Smooth muscle cell of the brain vasculature (primary cell): ENCODE data around the gene TMEM132D.
A peak's percentile ranks its signal among the peaks of the same experiment; 100 is the strongest.

Experiments used
- DNase-seq: peaks from one replicate; pipeline ENCODE4 v3.0.0-alpha.2; 2012; ENCODE audit warnings: low read depth, low spot score

TMEM132D gene

GRCh38 chr12:129727100-129727499, 176.7 kb downstream of the TMEM132D start:
- DNase-seq: no peak

DNA sequence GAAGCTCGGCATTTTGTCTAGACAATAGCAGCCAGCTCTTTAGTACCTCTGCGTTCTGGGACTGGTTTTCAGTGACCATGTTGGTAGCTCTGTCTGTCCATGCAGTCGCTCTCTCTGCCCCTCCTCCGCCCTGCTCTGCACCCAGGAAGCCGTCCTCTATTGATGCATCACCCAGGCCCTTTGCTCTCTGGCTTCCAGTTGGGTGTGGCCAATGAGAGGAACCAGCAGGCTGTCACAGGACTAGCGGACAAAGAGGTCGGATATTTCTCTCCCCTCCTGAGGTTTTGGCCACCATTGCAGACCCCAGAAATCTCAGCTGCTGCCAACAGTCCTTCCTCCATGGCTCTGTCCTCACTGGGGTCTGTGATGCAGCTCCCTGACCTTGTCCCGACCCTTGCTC, 180.6 kb downstream of the TMEM132D start:
- no peak for DNase-seq

- no peak for DNase-seq
Observed at GRCh38 chr12:129720618-129721017, 183.2 kb downstream of the TMEM132D start.

DNA sequence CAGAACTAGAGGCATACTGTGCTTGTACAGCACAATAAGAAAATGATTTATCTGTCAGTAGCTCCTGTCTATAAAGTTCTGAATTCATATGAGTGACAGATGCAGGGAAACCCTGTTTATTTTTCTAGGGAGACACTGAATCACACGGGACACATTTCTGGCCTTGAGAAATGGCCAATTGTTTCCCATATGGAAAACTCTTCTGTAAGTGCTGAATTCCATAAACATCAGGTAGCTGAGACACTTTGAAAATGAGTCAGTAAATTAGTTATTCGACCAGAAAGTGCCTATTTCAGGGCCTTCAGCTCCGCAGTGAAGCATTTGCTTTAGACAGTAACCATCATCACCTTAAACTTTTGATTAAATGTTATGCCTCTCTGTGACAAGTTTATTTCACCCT, 184.4 kb downstream of the TMEM132D start:
- no peak for DNase-seq

DNA sequence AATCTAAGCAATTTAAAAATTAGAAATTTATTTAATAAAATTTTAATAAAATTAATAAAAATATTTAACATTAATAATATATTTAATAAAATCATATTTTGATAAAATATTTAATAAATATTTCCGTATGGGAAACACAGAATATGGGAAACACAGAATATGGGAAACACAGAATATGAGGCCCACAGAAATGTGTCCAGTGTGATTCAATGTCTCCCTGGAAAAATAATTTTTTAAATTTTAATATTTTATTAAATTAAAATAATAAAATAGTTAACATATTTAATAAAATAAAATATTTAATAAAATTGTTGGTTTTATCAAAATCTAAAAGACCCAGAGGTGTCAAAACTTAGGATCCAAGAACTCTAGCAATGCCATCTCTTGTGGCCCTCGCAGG, 186.4 kb downstream of the TMEM132D start:
- DNase-seq: no peak

GRCh38 chr12:129716825-129717224, 187.0 kb downstream of the TMEM132D start:
- DNase-seq: no peak

DNA sequence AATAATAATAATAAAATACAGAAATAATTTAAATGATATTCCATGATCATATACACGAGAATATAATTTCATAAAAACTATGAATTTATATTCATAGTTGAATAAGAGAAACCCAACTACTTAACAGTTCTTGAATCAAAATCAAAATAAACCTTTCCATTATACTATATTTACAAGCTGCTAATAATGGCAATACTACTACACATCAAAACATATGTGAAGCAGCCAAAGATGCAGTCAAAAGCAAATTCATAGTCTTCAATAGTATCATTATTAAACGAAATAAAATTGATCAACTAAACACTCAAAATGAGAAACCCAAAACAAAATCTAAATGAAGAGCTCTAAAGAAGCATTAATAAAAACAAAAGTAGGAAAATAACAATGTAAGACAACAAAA, 197.1 kb downstream of the TMEM132D start:
- DNase-seq: no peak

GRCh38 chr12:129704232-129704830, 199.5 kb downstream of the TMEM132D start:
- DNase-seq: peak; percentile 70

DNA sequence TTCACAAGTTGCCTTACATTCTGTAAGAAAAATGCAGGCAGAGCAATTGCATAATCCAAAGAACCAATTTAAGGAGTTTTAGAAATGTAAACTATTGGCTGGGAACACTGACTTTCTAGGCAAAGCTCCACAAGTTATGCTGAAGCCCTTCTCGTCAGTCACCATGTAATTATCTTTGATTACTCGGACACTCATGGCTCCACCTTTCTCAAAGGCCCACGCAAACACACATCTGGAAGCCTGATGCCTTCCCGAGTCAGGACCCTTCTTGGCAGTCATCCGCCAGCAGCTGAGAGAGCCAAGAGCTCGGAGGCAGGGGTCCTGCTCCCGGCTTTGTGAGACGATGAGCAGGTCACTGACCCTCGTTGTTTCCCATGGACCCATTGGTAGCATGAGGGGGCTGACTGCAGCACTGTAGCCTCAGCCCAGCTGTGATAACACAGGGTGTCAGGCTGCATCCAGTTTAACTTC, 202.2 kb downstream of the TMEM132D start:
- peak; percentile 85 for DNase-seq

DNA sequence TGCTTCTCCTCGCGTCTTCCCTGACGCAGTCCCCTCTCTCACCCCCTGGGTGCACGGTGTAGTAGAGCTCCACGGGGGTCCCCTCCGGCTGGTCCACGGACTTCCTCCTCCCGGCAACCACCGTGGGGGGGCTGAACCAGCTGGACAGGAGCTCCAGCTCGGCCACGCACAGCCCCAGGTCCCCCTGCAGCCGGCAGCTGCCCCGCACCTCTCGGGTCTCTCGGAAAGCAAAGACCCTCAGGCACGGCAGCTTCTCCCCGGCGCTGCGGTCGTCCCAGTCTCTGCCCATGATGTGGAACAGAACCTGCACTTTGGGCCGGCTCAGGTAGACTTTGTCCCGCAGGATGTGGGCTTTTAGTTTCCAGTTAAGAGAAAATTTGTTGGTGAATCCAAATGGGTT, 203.8 kb downstream of the TMEM132D start:
- no peak for DNase-seq

DNA sequence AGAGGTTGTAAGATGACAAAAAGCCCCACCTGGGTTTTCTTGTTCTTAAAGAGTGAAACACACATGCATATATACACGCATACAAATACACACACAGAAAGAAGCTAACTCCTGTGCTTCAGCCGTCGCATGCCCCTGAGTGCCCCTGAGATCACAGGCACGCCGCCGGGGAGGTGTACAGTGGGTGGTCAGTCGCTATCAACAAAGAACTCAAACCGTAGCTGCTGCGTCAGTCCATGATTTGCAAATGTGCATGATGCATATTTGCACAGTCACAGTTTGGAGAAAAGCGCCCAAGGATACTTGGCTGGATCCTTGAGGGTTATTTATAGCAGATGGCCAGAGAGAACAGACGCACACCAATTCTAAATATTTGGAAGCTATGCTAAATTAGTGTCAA, 206.9 kb downstream of the TMEM132D start:
- peak; percentile 29 for DNase-seq

DNA sequence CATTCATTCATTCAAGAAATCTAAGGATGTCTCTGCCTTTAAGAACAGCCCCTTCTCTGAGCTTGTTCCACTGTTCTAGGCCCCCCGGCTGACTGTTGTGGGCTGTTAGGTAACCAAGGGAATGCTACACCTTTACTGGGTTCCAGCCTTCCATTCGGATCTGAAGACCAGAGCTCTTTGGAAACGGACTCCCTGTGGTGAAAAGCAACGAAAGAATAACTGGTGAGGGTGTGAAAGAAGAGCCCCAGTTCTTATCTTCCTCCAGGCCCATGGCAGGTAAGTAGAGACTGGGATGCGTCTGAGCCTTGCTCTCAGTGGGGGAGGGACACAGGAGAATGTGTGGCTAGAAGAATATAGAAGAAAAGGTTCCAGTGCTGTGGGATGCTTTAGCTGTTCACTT, 207.4 kb downstream of the TMEM132D start:
- no peak for DNase-seq

- DNase-seq: no peak
Observed at GRCh38 chr12:129693731-129694130, 210.1 kb downstream of the TMEM132D start.

DNA sequence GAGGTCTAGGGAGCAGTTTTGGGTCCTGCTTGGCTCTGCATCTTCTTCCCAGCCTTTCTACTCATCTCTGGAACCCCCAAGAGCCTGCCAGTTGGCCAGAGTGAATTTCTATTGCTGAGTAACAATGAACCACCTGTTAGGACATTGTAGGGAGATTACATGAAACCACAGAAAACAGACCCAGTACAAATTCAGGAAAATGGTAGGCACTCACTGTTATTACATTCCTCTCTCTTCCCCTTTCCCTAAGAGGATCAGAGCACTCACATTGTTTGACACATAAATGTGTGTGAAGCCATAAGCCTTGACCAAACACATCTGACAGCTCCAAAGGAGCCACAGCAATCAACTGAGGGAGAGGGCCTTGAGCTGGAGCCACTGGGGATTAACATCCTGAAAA, 216.1 kb downstream of the TMEM132D start:
- DNase-seq: no peak

DNA sequence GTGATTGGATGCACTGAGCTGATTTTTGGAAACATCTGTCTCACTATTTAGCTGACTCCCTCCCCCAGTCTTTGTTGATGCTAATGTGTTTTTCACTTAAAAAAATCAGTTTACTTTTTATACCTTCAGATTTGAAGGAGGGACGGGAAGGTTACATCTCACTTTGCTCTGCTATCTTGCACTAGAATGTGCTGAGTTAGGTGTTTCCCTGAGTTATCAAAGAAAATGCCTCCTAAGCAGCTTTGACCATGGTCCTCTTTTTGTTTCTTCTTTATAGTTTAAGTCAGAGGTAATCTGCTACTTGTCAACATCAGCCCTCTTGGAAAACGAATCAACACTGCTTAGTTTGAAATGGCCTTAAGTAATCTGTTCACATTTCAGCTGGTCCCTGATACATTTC, 222.0 kb downstream of the TMEM132D start:
- DNase-seq: no peak

DNA sequence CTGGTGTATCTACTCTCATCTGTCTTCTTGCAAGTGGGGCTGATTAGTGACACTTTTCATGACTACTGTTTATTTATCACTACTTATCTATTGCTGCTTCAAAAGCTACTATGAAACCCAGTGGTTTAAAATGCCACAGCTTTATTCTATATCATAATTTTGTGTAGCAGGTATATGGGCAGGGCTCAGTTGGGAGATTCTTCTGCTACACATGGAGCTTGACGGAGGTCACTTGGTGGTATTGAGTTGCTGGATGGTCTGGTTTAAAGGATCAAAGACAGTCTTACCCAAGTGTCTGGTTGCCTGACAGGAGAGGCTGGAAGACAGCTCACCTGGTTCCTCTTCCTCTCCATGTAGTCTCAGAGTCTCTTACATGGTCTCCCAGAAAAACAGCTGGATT, 222.7 kb downstream of the TMEM132D start:
- DNase-seq: no peak

DNA sequence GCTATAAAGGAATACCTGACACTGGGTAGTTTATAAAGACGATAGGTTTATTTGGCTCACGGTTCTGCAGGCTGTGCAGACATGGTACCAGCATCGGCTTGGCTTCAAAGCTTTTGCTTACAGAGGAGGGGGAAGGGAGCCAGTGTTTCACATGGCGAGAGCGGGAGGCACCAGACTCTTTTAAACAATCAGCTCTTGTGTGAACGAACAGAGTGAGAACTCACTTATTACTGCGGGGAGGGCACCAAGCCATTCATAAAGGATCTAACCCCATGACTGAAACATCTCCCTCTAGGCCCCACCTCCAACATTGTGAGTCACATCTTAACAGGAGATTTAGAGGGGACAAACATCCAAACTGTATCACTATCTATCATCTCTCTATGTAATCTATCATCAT, 227.4 kb downstream of the TMEM132D start:
- DNase-seq: no peak

DNA sequence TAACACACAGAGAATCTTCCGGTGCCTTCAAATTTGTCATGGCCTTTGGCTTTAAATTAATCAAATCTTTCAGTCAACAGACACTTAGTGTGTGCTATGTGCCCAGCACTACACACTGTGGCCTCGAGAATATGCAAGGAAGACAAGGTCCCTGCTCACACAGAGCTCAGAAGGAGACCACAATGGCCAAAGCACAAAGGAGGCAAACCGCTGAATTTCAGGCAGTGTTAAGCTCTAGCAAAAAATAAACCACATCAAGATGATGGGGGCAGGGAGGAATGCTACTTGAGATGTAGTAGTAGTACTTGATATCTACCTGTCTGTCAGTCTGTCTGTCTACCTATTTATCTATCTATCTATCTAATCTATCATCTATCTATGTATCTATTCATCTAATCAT, 227.9 kb downstream of the TMEM132D start:
- no peak for DNase-seq

GRCh38 chr12:129675496-129675895, 228.3 kb downstream of the TMEM132D start:
- no peak for DNase-seq

- no peak for DNase-seq
Observed at GRCh38 chr12:129673806-129674205, 230.0 kb downstream of the TMEM132D start.

DNA sequence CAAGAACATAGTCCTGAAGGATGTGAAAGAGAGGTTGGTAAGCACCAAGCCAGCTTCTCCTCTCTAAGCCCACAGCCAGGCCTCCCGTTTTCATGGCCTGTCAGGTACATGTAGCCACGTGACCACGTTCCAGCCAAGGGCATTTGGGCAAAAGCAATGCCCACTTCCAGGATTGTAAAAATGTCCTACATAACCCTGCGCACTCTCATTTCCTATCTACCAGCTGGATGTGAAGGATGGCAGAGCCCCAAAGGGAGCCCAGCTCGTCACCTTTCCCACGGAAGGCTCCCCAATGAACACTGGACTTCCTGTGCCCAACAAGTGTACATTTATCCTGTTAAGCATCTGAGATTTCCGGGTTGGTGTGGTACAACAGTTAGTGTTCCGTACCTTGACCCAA, 231.7 kb downstream of the TMEM132D start:
- DNase-seq: no peak

GRCh38 chr12:129670256-129670920, 233.4 kb downstream of the TMEM132D start:
- no peak for DNase-seq

GRCh38 chr12:129665414-129665813, 238.4 kb downstream of the TMEM132D start:
- DNase-seq: no peak

DNA sequence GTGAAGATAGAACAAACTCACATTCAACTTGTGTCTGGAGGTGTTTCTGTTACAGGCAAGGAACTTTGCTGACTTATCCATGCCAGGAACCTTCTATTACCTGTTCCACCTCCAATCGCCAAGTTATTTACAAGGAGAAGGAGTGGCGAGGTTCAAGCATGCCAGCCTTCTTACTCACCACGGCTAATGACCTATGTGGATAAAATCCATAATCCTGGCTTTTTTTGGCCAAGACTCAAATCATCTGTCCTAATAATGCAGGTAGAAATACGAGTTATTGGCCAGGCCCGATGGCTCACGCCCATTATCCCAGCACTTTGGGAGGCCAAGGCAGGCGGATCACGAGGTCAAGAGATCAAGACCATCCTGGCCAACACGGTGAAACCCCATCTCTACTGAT, 241.6 kb downstream of the TMEM132D start:
- DNase-seq: no peak
